Thoracic aorta (tissue), 2 donors: ENCODE results near the gene PFDN1. TPM values are rescaled to one million over a fixed set of nuclear protein-coding genes. Genes with fewer than 3 reads are reported as not detected.

Source experiments
- ATAC-seq: fragments of 150-250 bp; one replicate; pipeline ENCODE4 v1.8.0; 2017; ENCODE audit warnings: low read depth; ENCODE audit not compliant: insufficient number of reproducible peaks, low FRiP score
- DNase-seq: peaks from one replicate; pipeline ENCODE4 v3.0.0-alpha.2; 2020; ENCODE audit warnings: low spot score
- H3K27ac ChIP-seq, 2 donors: fragments of 200-600 bp; sonication (generic); 1 replicate in 1 of 2; 2 replicates in 1 of 2; pipeline ENCODE4 v1.5.1; 2016; ENCODE audit warnings: mild to moderate bottlenecking in 2 of 2, moderate library complexity in 2 of 2
- H3K27me3 ChIP-seq: fragments of 200-600 bp; sonication (generic); replicated peaks from 2 replicates; pipeline ENCODE4 v1.6.0; 2016; ENCODE audit warnings: mild to moderate bottlenecking; ENCODE audit not compliant: insufficient read depth
- H3K36me3 ChIP-seq: fragments of 200-600 bp; sonication (generic); one replicate; pipeline ENCODE4 v1.5.1; 2016
- H3K4me1 ChIP-seq, 2 donors: fragments of 200-600 bp; sonication (generic); 1 replicate in 1 of 2; 2 replicates in 1 of 2; pipeline versions ENCODE4 v1.5.1 to v1.6.0; 2016; ENCODE audit warnings: low read depth in 2 of 2, mild to moderate bottlenecking in 1 of 2; ENCODE audit not compliant: control insufficient read depth in 1 of 2
- H3K4me3 ChIP-seq: fragments of 200-600 bp; sonication (generic); 2 replicates; pipeline ENCODE4 v1.5.1; 2016; ENCODE audit warnings: mild to moderate bottlenecking
- H3K9me3 ChIP-seq: fragments of 200-600 bp; sonication (generic); 2 replicates; pipeline ENCODE4 v1.5.1; 2016
- total RNA-seq, 2 donors: library from RNA; depleted of rRNA; stranded (reverse); fragments of >200 nt; gene quantifications; one replicate each; pipeline versions ENCODE4 v1.1.0 to v1.2.3, GENCODE V29; 2016
- TF ChIP-seq, protein P1 (sequence below): fragments of 200-600 bp; sonication (generic); IDR thresholded peaks from one replicate; pipeline ENCODE4 v1.5.1; 2019; ENCODE audit warnings: antibody characterized with exemption

The PFDN1 gene
- total RNA-seq, 2 donors from 2014 or later = 62.5 to 72.2 TPM

DNA sequence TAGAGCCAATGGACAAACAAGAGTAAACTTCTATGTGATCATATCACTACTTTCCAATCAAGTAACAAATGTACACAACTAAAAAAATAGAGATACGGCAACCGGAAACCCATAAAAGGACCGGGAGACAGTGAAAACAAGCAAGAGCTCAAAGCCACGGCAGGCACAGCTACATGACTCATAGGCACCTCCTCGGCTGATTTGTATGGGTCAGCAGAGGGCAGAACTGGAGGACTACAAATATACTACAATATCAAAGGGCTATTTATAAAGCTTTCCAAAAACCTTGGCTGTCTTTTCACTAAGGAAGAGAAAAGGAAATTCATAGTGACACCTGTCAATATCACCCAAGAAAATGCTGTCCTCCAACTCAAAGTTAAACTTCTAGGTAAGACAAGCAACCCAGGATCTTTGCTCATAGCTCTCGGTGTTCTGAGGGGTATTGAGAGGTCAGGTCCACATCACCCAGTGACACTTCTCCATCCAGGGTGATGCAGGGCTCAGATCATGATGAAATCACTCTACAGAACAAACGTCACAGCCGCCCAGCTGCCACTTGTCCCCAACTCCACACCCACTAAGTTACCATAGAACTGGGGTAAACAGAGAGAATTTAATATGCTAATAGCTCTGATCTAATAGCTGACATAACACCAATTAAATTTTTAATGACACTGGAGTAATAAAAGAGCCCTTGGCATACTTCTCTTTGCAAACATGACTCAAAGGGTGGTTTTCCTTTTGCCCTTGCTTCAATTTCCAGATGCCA is 41.3 kb downstream of the PFDN1 start:
- peak; percentile 43 for DNase-seq
- no peaks in the 10 kb centered on the region for H3K9me3 ChIP-seq
- ATAC-seq = peak; percentile 94
- no peaks in the 10 kb centered on the region for H3K36me3 ChIP-seq
- H3K27me3 ChIP-seq = no peaks in the 10 kb centered on the region
- TF ChIP-seq, protein P1, sequence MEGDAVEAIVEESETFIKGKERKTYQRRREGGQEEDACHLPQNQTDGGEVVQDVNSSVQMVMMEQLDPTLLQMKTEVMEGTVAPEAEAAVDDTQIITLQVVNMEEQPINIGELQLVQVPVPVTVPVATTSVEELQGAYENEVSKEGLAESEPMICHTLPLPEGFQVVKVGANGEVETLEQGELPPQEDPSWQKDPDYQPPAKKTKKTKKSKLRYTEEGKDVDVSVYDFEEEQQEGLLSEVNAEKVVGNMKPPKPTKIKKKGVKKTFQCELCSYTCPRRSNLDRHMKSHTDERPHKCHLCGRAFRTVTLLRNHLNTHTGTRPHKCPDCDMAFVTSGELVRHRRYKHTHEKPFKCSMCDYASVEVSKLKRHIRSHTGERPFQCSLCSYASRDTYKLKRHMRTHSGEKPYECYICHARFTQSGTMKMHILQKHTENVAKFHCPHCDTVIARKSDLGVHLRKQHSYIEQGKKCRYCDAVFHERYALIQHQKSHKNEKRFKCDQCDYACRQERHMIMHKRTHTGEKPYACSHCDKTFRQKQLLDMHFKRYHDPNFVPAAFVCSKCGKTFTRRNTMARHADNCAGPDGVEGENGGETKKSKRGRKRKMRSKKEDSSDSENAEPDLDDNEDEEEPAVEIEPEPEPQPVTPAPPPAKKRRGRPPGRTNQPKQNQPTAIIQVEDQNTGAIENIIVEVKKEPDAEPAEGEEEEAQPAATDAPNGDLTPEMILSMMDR = no peak
- H3K4me1 ChIP-seq = peaks cover 11 to 14% of the 10 kb centered on the region in 2 donors
- H3K4me3 ChIP-seq = peak overlapping the region; percentile 47
- peak overlapping the region; percentile 20 to 43 for H3K27ac ChIP-seq

DNA sequence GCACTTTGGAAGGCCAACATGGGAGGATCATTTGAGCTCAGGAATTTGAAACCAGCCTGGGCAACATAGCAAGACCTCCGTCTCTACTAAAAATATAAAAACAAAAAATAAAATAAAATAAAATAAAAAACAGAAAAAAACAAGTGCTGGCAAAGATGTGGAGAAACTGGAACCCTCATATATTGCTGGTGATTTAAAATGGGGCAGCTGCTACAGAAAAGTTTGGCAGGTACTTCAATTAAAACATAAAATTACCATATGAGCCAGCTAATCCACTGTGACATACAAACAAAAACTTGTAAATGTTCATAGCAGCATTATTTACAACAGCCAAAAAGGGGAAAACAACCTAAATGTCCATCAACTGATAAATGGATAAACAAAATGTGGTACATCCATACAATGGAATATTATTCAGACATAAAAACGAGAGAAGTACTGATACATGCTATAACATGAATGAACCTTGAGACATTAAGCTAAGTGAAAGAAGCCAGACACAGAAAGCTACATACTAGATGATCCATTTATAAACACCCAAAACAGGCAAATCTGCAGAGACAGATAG is 42.7 kb downstream of the PFDN1 start:
- no peak overlapping the region for H3K27ac ChIP-seq
- H3K27me3 ChIP-seq = no peaks in the 10 kb centered on the region
- peaks cover 11 to 14% of the 10 kb centered on the region in 2 donors for H3K4me1 ChIP-seq
- TF ChIP-seq, protein P1 = no peak
- no peak overlapping the region for H3K4me3 ChIP-seq
- DNase-seq (no peak), ATAC-seq (no peak)
- H3K9me3 ChIP-seq = no peaks in the 10 kb centered on the region
- no peaks in the 10 kb centered on the region for H3K36me3 ChIP-seq

DNA sequence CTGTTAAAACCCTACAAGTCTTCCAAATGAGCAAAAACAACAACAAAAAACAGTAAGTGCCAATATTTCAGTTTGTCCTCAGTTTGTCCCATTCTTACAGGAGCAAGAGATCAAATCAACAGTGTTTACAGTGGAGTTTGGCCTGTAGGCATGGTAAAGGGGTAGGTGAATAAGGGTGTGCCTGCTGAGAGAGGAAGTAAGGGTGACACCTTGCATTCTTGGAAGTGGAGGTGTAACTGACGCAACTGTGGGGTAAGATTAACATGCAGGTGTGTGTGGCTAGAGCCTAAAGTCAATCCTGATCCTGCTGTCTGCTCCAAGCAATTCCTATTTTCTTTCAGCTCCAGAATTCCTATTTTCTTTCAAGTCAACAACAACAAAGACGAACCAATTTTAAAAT is 43.4 kb downstream of the PFDN1 start:
- Histone ChIP-seq H3K36me3 (no peaks in the 10 kb centered on the region), H3K4me1 (peaks cover 11 to 14% of the 10 kb centered on the region in 2 donors), H3K27me3 (no peaks in the 10 kb centered on the region), H3K9me3 (no peaks in the 10 kb centered on the region), H3K4me3 (no peak overlapping the region), H3K27ac (no peak overlapping the region)
- DNase-seq (no peak), ATAC-seq (no peak)
- TF ChIP-seq, protein P1 = no peak

DNA sequence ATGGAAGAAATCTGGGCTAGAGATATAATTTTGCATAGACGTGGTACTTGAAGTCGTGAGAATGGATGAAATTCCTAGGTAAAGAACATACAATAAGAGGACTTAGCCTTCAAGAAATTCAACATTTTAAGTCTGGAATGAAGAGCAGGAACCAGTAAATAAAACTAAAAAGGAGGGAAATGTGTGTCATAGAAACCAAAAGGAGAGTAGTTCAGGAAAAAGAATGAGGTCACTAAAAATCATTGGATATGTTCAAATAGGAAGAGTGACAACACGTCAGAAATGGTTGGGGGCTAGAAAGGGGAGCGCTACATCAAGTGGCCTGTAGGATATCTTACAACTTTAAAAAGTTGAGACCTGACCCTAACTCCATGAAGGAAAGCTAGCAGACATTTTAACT is 44.0 kb downstream of the PFDN1 start:
- H3K27me3 ChIP-seq = no peaks in the 10 kb centered on the region
- DNase-seq = no peak
- peaks cover 11 to 14% of the 10 kb centered on the region in 2 donors for H3K4me1 ChIP-seq
- no peak overlapping the region for H3K27ac ChIP-seq
- TF ChIP-seq, protein P1 = no peak
- no peaks in the 10 kb centered on the region for H3K36me3 ChIP-seq
- ATAC-seq = no peak
- H3K4me3 ChIP-seq = no peak overlapping the region
- H3K9me3 ChIP-seq = no peaks in the 10 kb centered on the region

DNA sequence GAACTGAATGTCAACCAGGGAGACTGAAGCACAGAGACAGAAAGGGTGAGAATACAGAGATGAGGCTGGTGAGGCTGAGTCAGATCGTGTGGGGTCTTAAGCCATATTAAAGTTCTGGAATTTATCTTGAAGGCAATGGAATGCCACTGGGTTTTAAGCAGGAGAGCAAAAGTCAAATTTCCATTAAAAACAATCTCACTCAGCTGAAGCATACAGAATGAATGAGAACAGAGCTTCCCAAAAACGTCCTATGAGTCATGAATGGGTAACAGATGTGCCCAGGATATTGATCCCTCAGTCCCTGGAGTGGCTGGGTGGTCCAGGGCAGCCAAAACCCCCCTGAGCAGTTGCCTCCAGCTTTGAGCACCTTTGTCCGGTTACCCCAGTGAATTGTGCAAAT is 44.9 kb downstream of the PFDN1 start:
- H3K4me1 ChIP-seq = peaks cover 11 to 14% of the 10 kb centered on the region in 2 donors
- H3K36me3 ChIP-seq = no peaks in the 10 kb centered on the region
- H3K4me3 ChIP-seq = no peak overlapping the region
- no peaks in the 10 kb centered on the region for H3K27me3 ChIP-seq
- no peak overlapping the region for H3K27ac ChIP-seq
- DNase-seq = no peak
- TF ChIP-seq, protein P1 = no peak
- ATAC-seq = no peak
- H3K9me3 ChIP-seq = no peaks in the 10 kb centered on the region
